Stimulated activated memory B cell treated with anti-CD40 and anti-IgM and Interleukin-4, amounts not matched to agents 10 μg/mL and 1 μg/mL and 100 μg/mL, for 72 hours (primary cell): ENCODE data around the gene SLC5A6.
"Not testable (repeated sequence)": the region's sequence is repeated elsewhere in the genome, so short reads cannot be mapped to it uniquely, and the experiment has no call there.

Experiments used
- ATAC-seq: fragments of 150-1000 bp; cut with Tn5 transposase; 2 replicates; pipeline ENCODE4 v1.10.0; 2021
- H3K27ac Mint-ChIP-seq: one replicate; pipeline ENCODE4 v1.8.0; 2022; ENCODE audit warnings: mild to moderate bottlenecking, mixed read lengths
- H3K27me3 Mint-ChIP-seq: one replicate; pipeline ENCODE4 v1.8.0; 2022; ENCODE audit warnings: mixed read lengths
- H3K36me3 Mint-ChIP-seq: one replicate; pipeline ENCODE4 v1.8.0; 2022; ENCODE audit warnings: mixed read lengths
- H3K4me1 Mint-ChIP-seq: one replicate; pipeline ENCODE4 v1.8.0; 2022; ENCODE audit warnings: mixed read lengths
- H3K4me3 Mint-ChIP-seq: one replicate; pipeline ENCODE4 v1.8.0; 2022; ENCODE audit warnings: mild to moderate bottlenecking, moderate library complexity, mixed read lengths
- H3K9me3 Mint-ChIP-seq: one replicate; pipeline ENCODE4 v1.8.0; 2022; ENCODE audit warnings: mixed read lengths

The SLC5A6 gene

DNA sequence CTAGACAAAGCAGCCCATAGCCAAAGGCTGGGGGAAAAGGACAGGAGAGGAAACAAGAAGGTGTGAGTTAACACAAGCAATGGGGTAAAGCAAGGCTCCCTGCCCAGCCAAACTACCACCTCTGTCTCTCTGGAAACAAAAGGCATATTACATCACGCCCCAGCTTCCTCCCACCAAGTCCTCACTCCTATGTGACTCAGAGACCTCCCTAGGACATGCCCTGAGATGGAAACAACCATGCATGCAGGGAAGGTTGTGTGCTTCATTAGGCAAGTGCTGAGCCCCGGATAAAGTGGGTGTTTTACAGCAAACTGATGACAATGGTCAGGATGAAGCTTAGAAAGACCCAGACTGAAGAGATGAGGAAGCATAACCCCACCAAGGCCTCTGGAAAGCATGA, 9.2 kb downstream of the SLC5A6 start:
- Mint-ChIP-seq H3K4me3 (no peak overlapping the region), H3K27ac (no peak overlapping the region)

GRCh38 chr2:27201675-27202074, 10.4 kb downstream of the SLC5A6 start:
- Mint-ChIP-seq H3K4me3 (no peak overlapping the region), H3K36me3 (peaks cover 61% of the 10 kb centered on the region), H3K4me1 (no peaks in the 10 kb centered on the region), H3K27me3 (no peaks in the 10 kb centered on the region), H3K27ac (no peak overlapping the region), H3K9me3 (no peaks in the 10 kb centered on the region)
- no peak for ATAC-seq

More for the DNA sequence above, 9.2 kb downstream of the SLC5A6 start:
- Mint-ChIP-seq H3K4me1 (no peaks in the 10 kb centered on the region), H3K36me3 (peaks cover 69% of the 10 kb centered on the region), H3K9me3 (no peaks in the 10 kb centered on the region), H3K27me3 (no peaks in the 10 kb centered on the region)
- ATAC-seq = no peak

DNA sequence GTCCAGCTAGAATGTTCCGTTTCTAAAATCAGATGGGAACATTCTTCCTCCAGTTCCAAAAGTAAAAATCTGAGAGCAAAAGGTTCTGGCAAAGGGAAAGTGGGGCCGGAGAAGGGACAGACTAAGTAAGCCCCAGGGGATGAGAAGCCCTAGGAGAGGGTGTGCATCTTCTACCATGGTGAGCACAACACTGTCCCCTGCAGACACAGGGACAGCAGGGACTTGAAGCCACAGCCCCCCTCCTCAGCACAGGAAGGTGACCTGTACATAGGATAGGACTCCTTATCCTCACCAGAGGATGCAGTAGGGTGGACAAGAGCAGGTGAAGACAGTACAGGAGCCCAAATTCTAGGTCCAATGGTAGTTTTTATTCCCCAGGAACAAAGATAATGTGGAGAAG, 12.8 kb downstream of the SLC5A6 start:
- no peak for ATAC-seq
- no peaks in the 10 kb centered on the region for H3K4me1 Mint-ChIP-seq
- no peaks in the 10 kb centered on the region for H3K27me3 Mint-ChIP-seq
- no peak overlapping the region for H3K4me3 Mint-ChIP-seq
- no peak overlapping the region for H3K27ac Mint-ChIP-seq
- no peaks in the 10 kb centered on the region for H3K9me3 Mint-ChIP-seq
- H3K36me3 Mint-ChIP-seq = peaks cover 39% of the 10 kb centered on the region

GRCh38 chr2:27198627-27199026, 13.4 kb downstream of the SLC5A6 start:
- no peak overlapping the region for H3K4me3 Mint-ChIP-seq
- no peak overlapping the region for H3K27ac Mint-ChIP-seq
- no peak for ATAC-seq
- peaks cover 39% of the 10 kb centered on the region for H3K36me3 Mint-ChIP-seq
- H3K9me3 Mint-ChIP-seq = no peaks in the 10 kb centered on the region
- peaks cover under 1% of the 10 kb centered on the region for H3K4me1 Mint-ChIP-seq
- peaks cover 2% of the 10 kb centered on the region for H3K27me3 Mint-ChIP-seq

- H3K36me3 Mint-ChIP-seq = peaks cover 33% of the 10 kb centered on the region
- H3K4me3 Mint-ChIP-seq, H3K9me3 Mint-ChIP-seq, H3K27ac Mint-ChIP-seq, H3K27me3 Mint-ChIP-seq, H3K4me1 Mint-ChIP-seq, ATAC-seq: not testable (repeated sequence)
Observed at GRCh38 chr2:27198068-27198467, 14.0 kb downstream of the SLC5A6 start.

- ATAC-seq, H3K27ac Mint-ChIP-seq, H3K9me3 Mint-ChIP-seq, H3K4me1 Mint-ChIP-seq, H3K4me3 Mint-ChIP-seq: not testable (repeated sequence)
- H3K36me3 Mint-ChIP-seq = peaks cover 20% of the 10 kb centered on the region
- peaks cover 14% of the 10 kb centered on the region for H3K27me3 Mint-ChIP-seq
Observed at GRCh38 chr2:27195799-27196198, 16.3 kb downstream of the SLC5A6 start.

- Mint-ChIP-seq H3K9me3 (no peaks in the 10 kb centered on the region), H3K27me3 (peaks cover 14% of the 10 kb centered on the region)
- no peak for ATAC-seq
Observed at GRCh38 chr2:27194538-27195354, 17.3 kb downstream of the SLC5A6 start.

DNA sequence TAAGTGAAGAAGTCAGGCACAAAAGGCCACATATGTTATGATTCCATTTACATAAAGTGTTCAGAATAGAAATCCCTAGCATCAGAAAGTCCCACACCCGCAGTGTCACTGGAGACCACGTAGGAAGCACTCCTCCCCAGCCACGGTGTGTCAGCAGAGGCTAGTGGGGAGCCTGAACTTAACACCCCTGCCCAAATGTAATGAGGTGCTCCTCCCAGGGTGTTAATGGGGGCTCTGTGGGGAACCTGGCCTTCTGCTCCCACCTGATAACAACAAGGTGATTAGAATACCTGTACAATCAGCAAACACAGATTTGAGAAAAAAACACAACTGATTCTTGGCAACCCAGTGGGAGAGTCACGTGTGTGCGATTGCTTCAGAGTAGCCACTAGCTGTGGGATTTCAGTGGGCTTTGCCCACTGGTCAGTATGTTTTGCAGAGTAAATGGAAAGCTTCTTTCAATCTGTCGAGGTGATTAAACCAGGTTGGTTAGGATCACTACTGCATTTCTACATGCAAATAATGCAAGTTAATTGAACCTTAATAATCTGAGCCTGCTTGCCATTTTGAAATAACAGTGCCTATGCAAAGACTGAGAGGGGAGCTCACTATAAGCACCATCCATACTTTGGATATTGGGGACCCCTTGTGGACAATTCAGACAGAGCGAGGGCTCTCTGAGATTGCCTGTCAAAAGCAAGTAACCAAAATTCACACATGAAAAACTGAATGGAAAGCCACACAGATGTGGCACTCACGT, 20.8 kb downstream of the SLC5A6 start:
- H3K4me3 Mint-ChIP-seq = no peak overlapping the region
- H3K4me1 Mint-ChIP-seq = peaks cover 6% of the 10 kb centered on the region
- no peaks in the 10 kb centered on the region for H3K36me3 Mint-ChIP-seq
- ATAC-seq = peak; percentile 72
- no peak overlapping the region for H3K27ac Mint-ChIP-seq
- no peaks in the 10 kb centered on the region for H3K9me3 Mint-ChIP-seq
- peaks cover 14% of the 10 kb centered on the region for H3K27me3 Mint-ChIP-seq

More at GRCh38 chr2:27194538-27195354, 17.3 kb downstream of the SLC5A6 start:
- Mint-ChIP-seq H3K4me3 (no peak overlapping the region), H3K27ac (no peak overlapping the region), H3K4me1 (peaks cover 6% of the 10 kb centered on the region), H3K36me3 (peaks cover 13% of the 10 kb centered on the region)

DNA sequence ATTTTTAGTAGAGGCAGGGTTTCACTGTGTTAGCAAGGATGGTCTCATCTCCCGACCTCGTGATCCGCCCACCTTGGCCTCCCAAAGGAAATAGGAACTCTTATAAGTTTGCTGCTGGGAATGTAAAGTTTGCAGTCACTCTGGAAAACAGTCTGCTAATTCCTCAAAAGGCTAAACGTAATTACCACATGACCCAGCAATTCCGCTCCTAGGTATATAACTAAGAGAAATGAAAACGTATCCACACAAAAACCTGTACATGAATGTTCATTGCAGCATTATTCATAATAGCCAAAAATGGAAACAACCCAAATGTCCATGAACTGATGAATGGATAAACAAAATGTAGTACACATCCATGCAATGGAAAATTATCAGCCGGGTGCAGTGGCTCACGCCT, 22.1 kb downstream of the SLC5A6 start:
- H3K36me3 Mint-ChIP-seq = no peaks in the 10 kb centered on the region
- H3K4me1 Mint-ChIP-seq = peaks cover 6% of the 10 kb centered on the region
- no peak overlapping the region for H3K4me3 Mint-ChIP-seq
- H3K9me3 Mint-ChIP-seq = no peaks in the 10 kb centered on the region
- H3K27ac Mint-ChIP-seq = no peak overlapping the region
- ATAC-seq = no peak
- peaks cover 14% of the 10 kb centered on the region for H3K27me3 Mint-ChIP-seq

- no peak for ATAC-seq
- H3K4me3 Mint-ChIP-seq = no peak overlapping the region
- H3K9me3 Mint-ChIP-seq = no peaks in the 10 kb centered on the region
- H3K4me1 Mint-ChIP-seq = no peaks in the 10 kb centered on the region
- H3K36me3 Mint-ChIP-seq = no peaks in the 10 kb centered on the region
- H3K27me3 Mint-ChIP-seq = peaks cover 22% of the 10 kb centered on the region
- H3K27ac Mint-ChIP-seq = no peak overlapping the region
Observed at GRCh38 chr2:27186613-27187345, 25.3 kb downstream of the SLC5A6 start.

GRCh38 chr2:27185331-27186026, 26.6 kb downstream of the SLC5A6 start:
- no peak overlapping the region for H3K27ac Mint-ChIP-seq
- H3K9me3 Mint-ChIP-seq = no peaks in the 10 kb centered on the region
- H3K36me3 Mint-ChIP-seq = no peaks in the 10 kb centered on the region
- no peak for ATAC-seq
- no peaks in the 10 kb centered on the region for H3K4me1 Mint-ChIP-seq
- H3K27me3 Mint-ChIP-seq = peaks cover 35% of the 10 kb centered on the region
- H3K4me3 Mint-ChIP-seq = no peak overlapping the region

GRCh38 chr2:27184115-27184514, 28.0 kb downstream of the SLC5A6 start:
- Mint-ChIP-seq H3K4me1 (no peaks in the 10 kb centered on the region), H3K4me3 (no peak overlapping the region), H3K9me3 (no peaks in the 10 kb centered on the region), H3K27ac (no peak overlapping the region), H3K27me3 (peaks cover 46% of the 10 kb centered on the region), H3K36me3 (no peaks in the 10 kb centered on the region)
- no peak for ATAC-seq

GRCh38 chr2:27182346-27182745, 29.7 kb downstream of the SLC5A6 start:
- no peaks in the 10 kb centered on the region for H3K36me3 Mint-ChIP-seq
- H3K4me1 Mint-ChIP-seq = no peaks in the 10 kb centered on the region
- H3K27me3 Mint-ChIP-seq = peaks cover 49% of the 10 kb centered on the region
- H3K4me3 Mint-ChIP-seq = no peak overlapping the region
- no peaks in the 10 kb centered on the region for H3K9me3 Mint-ChIP-seq
- no peak for ATAC-seq
- H3K27ac Mint-ChIP-seq = no peak overlapping the region

DNA sequence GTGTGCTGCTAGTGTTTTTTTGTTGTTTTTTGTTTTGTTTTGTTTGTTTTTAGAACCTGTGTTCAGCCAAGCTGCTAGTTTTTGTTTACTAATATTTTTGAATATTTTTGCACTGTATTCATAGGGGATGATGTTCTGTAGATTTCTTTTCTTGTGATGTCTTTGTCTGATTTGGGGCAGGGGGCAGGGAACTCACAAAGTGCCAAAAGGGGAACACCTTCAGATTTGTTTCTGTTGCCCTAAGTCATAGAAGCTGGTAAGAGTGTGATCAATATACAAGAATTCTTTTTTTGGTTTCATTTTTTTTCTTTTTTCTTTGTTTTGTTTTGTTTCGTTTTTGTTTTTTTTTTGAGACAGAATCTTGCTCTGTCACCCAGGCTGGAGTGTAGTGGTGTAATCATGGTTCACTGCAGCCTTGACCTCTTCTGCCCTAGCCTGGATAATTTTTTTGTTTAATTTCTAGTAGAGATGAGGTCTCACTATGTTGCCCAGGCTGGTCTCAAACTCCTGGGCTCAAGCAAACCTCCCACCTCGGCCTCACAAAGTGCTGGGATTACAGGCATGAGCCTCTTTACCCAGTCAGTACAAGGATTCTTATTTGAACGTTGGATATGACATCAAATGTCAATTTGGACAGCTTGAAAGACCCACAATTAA, 32.6 kb downstream of the SLC5A6 start:
- Mint-ChIP-seq H3K27me3 (peaks cover 49% of the 10 kb centered on the region), H3K4me1 (no peaks in the 10 kb centered on the region), H3K36me3 (no peaks in the 10 kb centered on the region), H3K4me3 (no peak overlapping the region), H3K9me3 (no peaks in the 10 kb centered on the region), H3K27ac (no peak overlapping the region)
- ATAC-seq = no peak
